Colonic mucosa (tissue), 4 donors: ENCODE data around the gene CISD3. TPM values are rescaled to one million over a fixed set of nuclear protein-coding genes. Genes with fewer than 3 reads are reported as not detected.
"Not testable (repeated sequence)": the region's sequence is repeated elsewhere in the genome, so short reads cannot be mapped to it uniquely, and the experiment has no call there.

ENCODE experiments used
- DNase-seq: peaks from one replicate; pipeline ENCODE4 v3.0.0-alpha.2; 2020
- H3K27ac ChIP-seq: fragments of 200-600 bp; one replicate; pipeline ENCODE4 v1.8.0; 2021
- H3K27me3 ChIP-seq: fragments of 200-600 bp; one replicate; pipeline ENCODE4 v1.8.0; 2021
- H3K36me3 ChIP-seq: fragments of 200-600 bp; one replicate; pipeline ENCODE4 v1.8.0; 2021
- H3K4me1 ChIP-seq: fragments of 200-600 bp; one replicate; pipeline ENCODE4 v1.8.0; 2021; ENCODE audit warnings: mild to moderate bottlenecking
- H3K4me3 ChIP-seq: fragments of 200-600 bp; one replicate; pipeline ENCODE4 v1.8.0; 2021
- H3K9ac ChIP-seq, 2 donors: one replicate each; pipeline ENCODE4 v1.7.0; 2013; ENCODE audit warnings: control low read depth in 2 of 2, low read depth in 2 of 2, low read length in 2 of 2
- H3K9me3 ChIP-seq: fragments of 200-600 bp; one replicate; pipeline ENCODE4 v1.8.0; 2021
- CTCF ChIP-seq: fragments of 200-600 bp; IDR thresholded peaks from one replicate; pipeline ENCODE4 v1.8.0; 2022; ENCODE audit warnings: antibody characterized with exemption, mild to moderate bottlenecking
- intact Hi-C: fragments of 100-400 bp; cut with DNase I; formaldehyde crosslinking; loops from one replicate; pipeline ENCODE4 v1.14.1; 2022
- total RNA-seq, 2 donors: library from RNA; stranded (reverse); fragmentation: NEBNext Ultra II Directional in 1 of 2; extraction: Animal tissue kit (Norgen Biotek cat#: 25700) in 1 of 2; gene quantifications; one replicate each; pipeline ENCODE4 v1.2.1, GENCODE V29; 2021
- donor health status: healthy.
- donor health status: DM: no; HTN: no; CAD: no.
- donor health status: DM: no; HTN: no; CAD: no.

Gene CISD3
- total RNA-seq, 2 donors from 2014 or later: 82.2 to 152 TPM

GRCh38 chr17:38719943-38720641 lies 10.0 kb upstream of the CISD3 start:
- DNase-seq: no peak
- TF ChIP-seq CTCF: no peak

GRCh38 chr17:38720941-38721340 lies 9.2 kb upstream of the CISD3 start:
- Histone ChIP-seq H3K9me3 (no peaks in the 10 kb centered on the region), H3K27me3 (no peaks in the 10 kb centered on the region), H3K9ac (no peak overlapping the region), H3K4me1 (peaks cover 10% of the 10 kb centered on the region), H3K4me3 (no peak overlapping the region), H3K36me3 (no peaks in the 10 kb centered on the region), H3K27ac (no peak overlapping the region)
- TF ChIP-seq CTCF: no peak
- intact Hi-C loops: no loop called here
- DNase-seq: no peak

More at GRCh38 chr17:38719943-38720641, 10.0 kb upstream of the CISD3 start:
- no peaks in the 10 kb centered on the region for H3K9me3 ChIP-seq
- intact Hi-C loops: no loop called here
- H3K27ac ChIP-seq: no peak overlapping the region
- H3K9ac ChIP-seq: no peak overlapping the region
- no peak overlapping the region for H3K4me3 ChIP-seq
- H3K4me1 ChIP-seq: peaks cover 8% of the 10 kb centered on the region
- no peaks in the 10 kb centered on the region for H3K27me3 ChIP-seq
- H3K36me3 ChIP-seq: no peaks in the 10 kb centered on the region

GRCh38 chr17:38721802-38722201 lies 8.3 kb upstream of the CISD3 start:
- H3K4me3 ChIP-seq: no peak overlapping the region
- H3K9ac ChIP-seq: no peak overlapping the region
- no peak for DNase-seq
- H3K4me1 ChIP-seq: peaks cover 10% of the 10 kb centered on the region
- H3K9me3 ChIP-seq: no peaks in the 10 kb centered on the region
- H3K27me3 ChIP-seq: no peaks in the 10 kb centered on the region
- intact Hi-C loops: no loop called here
- no peak overlapping the region for H3K27ac ChIP-seq
- TF ChIP-seq CTCF: no peak
- H3K36me3 ChIP-seq: no peaks in the 10 kb centered on the region

GRCh38 chr17:38724337-38724988 lies 5.7 kb upstream of the CISD3 start:
- no peaks in the 10 kb centered on the region for H3K27me3 ChIP-seq
- intact Hi-C loops: no loop called here
- H3K9me3 ChIP-seq: no peaks in the 10 kb centered on the region
- peaks cover 14% of the 10 kb centered on the region for H3K4me1 ChIP-seq
- H3K36me3 ChIP-seq: no peaks in the 10 kb centered on the region
- DNase-seq: peak; percentile 72
- peak overlapping the region; percentile 22 for H3K27ac ChIP-seq
- no peak for TF ChIP-seq CTCF
- H3K9ac ChIP-seq: peak overlapping the region in 1 of 2 donors; percentile 24
- no peak overlapping the region for H3K4me3 ChIP-seq

- H3K9me3 ChIP-seq: no peaks in the 10 kb centered on the region
- H3K27ac ChIP-seq: no peak overlapping the region
- no peak for DNase-seq
- intact Hi-C loops: no loop called here
- H3K9ac ChIP-seq: peak overlapping the region in 1 of 2 donors; percentile 14
- peaks cover 17% of the 10 kb centered on the region for H3K4me1 ChIP-seq
- TF ChIP-seq CTCF: no peak
- H3K36me3 ChIP-seq: no peaks in the 10 kb centered on the region
- H3K27me3 ChIP-seq: no peaks in the 10 kb centered on the region
- H3K4me3 ChIP-seq: no peak overlapping the region
These were observed 5.1 kb upstream of the CISD3 start for GRCh38 chr17:38725066-38725465.

- H3K4me3 ChIP-seq, intact Hi-C loops, H3K27me3 ChIP-seq, H3K27ac ChIP-seq, H3K9me3 ChIP-seq, H3K9ac ChIP-seq, H3K36me3 ChIP-seq: not testable (repeated sequence)
- peaks cover 17% of the 10 kb centered on the region for H3K4me1 ChIP-seq
- DNase-seq: peak; percentile 82
These were observed 4.0 kb upstream of the CISD3 start for GRCh38 chr17:38726145-38726544.
